Hepatocyte (in vitro differentiated cells): ENCODE results near the gene RASGRP1.

Experiments used
- CTCF ChIP-seq: fragments of 200-600 bp; sonication (generic); IDR thresholded peaks from 2 replicates; pipeline ENCODE4 v1.5.1; 2016; ENCODE audit warnings: antibody characterized with exemption, mild to moderate bottlenecking; ENCODE audit not compliant: poor library complexity
- EZH2 ChIP-seq: fragments of 200-600 bp; sonication (generic); IDR thresholded peaks from 2 replicates; pipeline ENCODE4 v1.6.1; 2016; ENCODE audit warnings: antibody characterized with exemption, mild to moderate bottlenecking, borderline replicate concordance

- TF ChIP-seq CTCF (no peak), EZH2 (no peak)
These were observed 106.0 kb downstream of the RASGRP1 start for GRCh38 chr15:38458646-38459045.
